Calu3 (cell line): ENCODE measurements around the gene HSD17B12. TPM values are rescaled to one million over a fixed set of nuclear protein-coding genes. Genes with fewer than 3 reads are reported as not detected.
A peak's percentile ranks its signal among the peaks of the same experiment; 100 is the strongest.

ENCODE experiments used
- BruUV-seq: library from RNA; stranded (reverse); fragments of 400-500 nt; replicated peaks from 2 replicates; lab custom pipeline; 2021; lab: Mats Ljungman, UMichigan
- CTCF ChIA-PET: fragments of 300-600 bp; sonication (Branson Sonifier 250); formaldehyde crosslinking; loops from one replicate; lab custom pipeline; 2022; ENCODE audit warnings: antibody characterized with exemption; lab: Charles Lee
- DNase-seq: peaks from one replicate; pipeline ENCODE4 v3.0.0; 2022
- H3K27ac Mint-ChIP-seq: one replicate; pipeline ENCODE4 v1.8.0; 2022; ENCODE audit warnings: mixed read lengths; ENCODE audit not compliant: unreplicated experiment
- H3K27me3 Mint-ChIP-seq: one replicate; pipeline ENCODE4 v1.8.0; 2022; ENCODE audit warnings: mixed read lengths; ENCODE audit not compliant: unreplicated experiment
- H3K36me3 Mint-ChIP-seq: one replicate; pipeline ENCODE4 v1.8.0; 2022; ENCODE audit warnings: mild to moderate bottlenecking, moderate library complexity, mixed read lengths; ENCODE audit not compliant: insufficient read depth, unreplicated experiment
- H3K4me1 Mint-ChIP-seq: one replicate; pipeline ENCODE4 v1.8.0; 2022; ENCODE audit warnings: mild to moderate bottlenecking, low read depth, mixed read lengths; ENCODE audit not compliant: unreplicated experiment
- H3K4me3 Mint-ChIP-seq: one replicate; pipeline ENCODE4 v1.8.0; 2022; ENCODE audit warnings: mild to moderate bottlenecking, low read depth, moderate library complexity, mixed read lengths; ENCODE audit not compliant: unreplicated experiment
- H3K9me3 Mint-ChIP-seq: one replicate; pipeline ENCODE4 v1.8.0; 2022; ENCODE audit warnings: low read depth, mixed read lengths; ENCODE audit not compliant: unreplicated experiment
- intact Hi-C: fragments of 100-400 bp; cut with micrococcal nuclease; formaldehyde crosslinking; loops from one replicate; pipeline ENCODE4 v1.10.0; 2022; ENCODE audit not compliant: unreplicated experiment
- total RNA-seq: library from RNA; stranded (reverse); gene quantifications from 2 replicates; pipeline ENCODE4 v1.2.3, GENCODE V29; 2022
- TF ChIP-seq, protein P1 (sequence below): fragments of 200-600 bp; IDR thresholded peaks from one replicate; pipeline ENCODE4 v1.8.0; 2022; ENCODE audit warnings: antibody characterized with exemption; ENCODE audit not compliant: unreplicated experiment

The HSD17B12 gene
- total RNA-seq, 1 experiment from 2014 or later: 114 TPM

DNA sequence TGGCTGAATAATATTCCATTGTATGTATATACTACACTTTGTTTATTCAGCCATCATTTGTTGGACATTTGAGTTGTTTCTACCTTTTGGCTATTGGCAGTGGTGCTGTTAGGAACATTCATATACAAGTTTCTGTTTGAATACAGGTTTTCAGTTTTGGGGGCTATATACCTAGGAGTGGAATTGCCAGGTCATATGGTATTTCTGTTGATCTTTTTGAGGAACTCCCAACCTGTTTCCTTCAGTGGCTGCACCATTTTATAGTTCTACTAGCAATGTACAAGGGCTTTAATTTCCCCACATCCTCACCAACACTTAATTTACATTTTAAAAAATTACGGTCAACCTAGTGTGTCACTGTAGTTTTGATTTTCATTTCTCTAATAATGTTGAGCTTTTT is 54.6 kb downstream of the HSD17B12 start:
- intact Hi-C loops: loop anchor here (5.0 kb wide), 1 partner anchor 93 kb away; no protein-coding TSS in a partner anchor
- no peak for DNase-seq
- Mint-ChIP-seq H3K27me3 (no peaks in the 10 kb centered on the region), H3K9me3 (no peaks in the 10 kb centered on the region), H3K4me1 (peaks cover 49% of the 10 kb centered on the region), H3K4me3 (no peak overlapping the region), H3K36me3 (peaks cover 13% of the 10 kb centered on the region), H3K27ac (no peak overlapping the region)
- TF ChIP-seq, protein P1, sequence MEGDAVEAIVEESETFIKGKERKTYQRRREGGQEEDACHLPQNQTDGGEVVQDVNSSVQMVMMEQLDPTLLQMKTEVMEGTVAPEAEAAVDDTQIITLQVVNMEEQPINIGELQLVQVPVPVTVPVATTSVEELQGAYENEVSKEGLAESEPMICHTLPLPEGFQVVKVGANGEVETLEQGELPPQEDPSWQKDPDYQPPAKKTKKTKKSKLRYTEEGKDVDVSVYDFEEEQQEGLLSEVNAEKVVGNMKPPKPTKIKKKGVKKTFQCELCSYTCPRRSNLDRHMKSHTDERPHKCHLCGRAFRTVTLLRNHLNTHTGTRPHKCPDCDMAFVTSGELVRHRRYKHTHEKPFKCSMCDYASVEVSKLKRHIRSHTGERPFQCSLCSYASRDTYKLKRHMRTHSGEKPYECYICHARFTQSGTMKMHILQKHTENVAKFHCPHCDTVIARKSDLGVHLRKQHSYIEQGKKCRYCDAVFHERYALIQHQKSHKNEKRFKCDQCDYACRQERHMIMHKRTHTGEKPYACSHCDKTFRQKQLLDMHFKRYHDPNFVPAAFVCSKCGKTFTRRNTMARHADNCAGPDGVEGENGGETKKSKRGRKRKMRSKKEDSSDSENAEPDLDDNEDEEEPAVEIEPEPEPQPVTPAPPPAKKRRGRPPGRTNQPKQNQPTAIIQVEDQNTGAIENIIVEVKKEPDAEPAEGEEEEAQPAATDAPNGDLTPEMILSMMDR: no peak
- CTCF ChIA-PET: no interaction called here
- no TSS peak for BruUV-seq

DNA sequence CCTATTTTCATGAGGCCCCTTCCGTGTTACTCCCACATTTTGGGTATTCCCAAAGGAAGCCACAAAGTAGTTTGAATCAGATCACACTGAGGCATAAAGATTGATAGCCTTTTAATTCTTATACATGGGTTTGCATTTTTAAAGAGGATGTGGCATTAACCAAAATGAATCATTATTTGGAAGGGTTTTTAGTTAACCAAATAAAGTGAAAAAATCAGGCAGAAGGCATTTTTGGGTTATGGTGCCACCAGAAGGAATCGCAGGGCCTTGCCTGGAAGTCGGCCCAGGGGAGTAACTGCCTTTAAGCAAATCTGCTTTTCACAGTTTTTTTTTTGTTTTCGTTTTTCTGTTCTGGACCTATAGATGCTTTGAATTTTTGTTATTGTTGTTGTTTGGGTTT is 55.4 kb downstream of the HSD17B12 start:
- peaks cover 13% of the 10 kb centered on the region for H3K36me3 Mint-ChIP-seq
- peaks cover 51% of the 10 kb centered on the region for H3K4me1 Mint-ChIP-seq
- peak overlapping the region; percentile 50 for H3K4me3 Mint-ChIP-seq
- H3K27me3 Mint-ChIP-seq: no peaks in the 10 kb centered on the region
- CTCF ChIA-PET: no interaction called here
- BruUV-seq: no TSS peak
- no peaks in the 10 kb centered on the region for H3K9me3 Mint-ChIP-seq
- intact Hi-C loops: loop anchor here (2.0 to 5.0 kb wide), 2 partner anchors 55 to 94 kb away; partner anchors contain the start of gene HSD17B12
- DNase-seq: no peak
- TF ChIP-seq, protein P1: no peak
- peak overlapping the region; percentile 89 for H3K27ac Mint-ChIP-seq

DNA sequence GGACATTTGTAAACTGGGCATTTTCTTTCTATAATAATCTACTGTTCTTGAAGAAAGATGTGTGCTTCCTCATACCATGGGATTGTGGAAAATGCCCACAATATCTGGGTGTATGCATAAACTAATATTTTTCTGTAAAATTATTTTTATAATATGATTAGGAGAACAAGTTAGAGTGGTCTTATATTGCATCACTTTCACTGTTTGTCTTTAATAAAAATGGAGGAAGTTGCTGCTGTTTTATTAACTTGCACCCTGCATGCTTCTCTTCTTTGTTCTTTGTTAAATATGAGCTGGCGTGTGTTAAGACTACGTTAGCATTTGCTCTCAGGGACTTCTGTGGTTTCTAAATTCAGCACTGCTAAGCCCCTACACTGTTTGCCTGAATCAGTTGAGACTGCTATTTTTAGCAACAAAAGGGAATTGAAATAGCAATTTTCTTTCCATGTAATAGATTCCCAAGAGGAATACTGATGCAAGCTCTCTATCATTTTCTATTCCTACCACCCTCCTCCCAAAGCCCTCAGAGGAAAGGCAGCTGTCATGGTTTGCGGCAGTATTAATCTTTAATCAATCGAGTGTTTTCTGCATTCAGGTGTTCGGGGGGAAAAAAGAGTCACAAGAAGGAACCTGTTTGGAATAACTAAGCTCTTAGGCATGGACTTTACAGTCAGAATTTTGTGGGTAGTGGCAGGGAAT is 56.1 kb downstream of the HSD17B12 start:
- H3K4me1 Mint-ChIP-seq: peaks cover 51% of the 10 kb centered on the region
- peak overlapping the region; percentile 50 for H3K4me3 Mint-ChIP-seq
- peaks cover 13% of the 10 kb centered on the region for H3K36me3 Mint-ChIP-seq
- CTCF ChIA-PET: no interaction called here
- no peaks in the 10 kb centered on the region for H3K27me3 Mint-ChIP-seq
- H3K9me3 Mint-ChIP-seq: no peaks in the 10 kb centered on the region
- DNase-seq: peak; percentile 8
- BruUV-seq: no TSS peak
- intact Hi-C loops: loop anchor here (2.0 to 5.0 kb wide), 2 partner anchors 56 to 94 kb away; partner anchors contain the start of gene HSD17B12
- TF ChIP-seq, protein P1: no peak
- peak overlapping the region; percentile 89 for H3K27ac Mint-ChIP-seq

DNA sequence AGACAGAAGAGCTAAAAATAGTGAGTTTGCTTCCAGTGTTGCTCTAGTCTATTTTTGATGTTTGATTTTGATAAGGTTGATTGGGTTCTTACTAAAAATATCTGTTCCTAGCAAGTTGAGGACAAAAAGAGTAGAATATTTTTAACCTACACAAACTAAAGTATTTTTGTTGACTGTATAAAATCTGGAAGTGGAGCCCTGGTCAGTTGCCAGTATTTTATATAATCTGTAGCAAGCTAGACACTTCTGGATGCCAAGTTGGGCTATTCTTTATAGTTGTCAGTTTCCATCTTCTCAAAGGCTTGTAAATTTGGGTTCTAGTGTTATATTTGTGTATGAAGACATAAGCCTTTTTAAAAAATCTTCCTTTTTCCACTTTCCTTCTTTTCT is 56.7 kb downstream of the HSD17B12 start:
- TF ChIP-seq, protein P1: no peak
- Mint-ChIP-seq H3K4me3 (peak overlapping the region; percentile 50), H3K27me3 (no peaks in the 10 kb centered on the region), H3K4me1 (peaks cover 51% of the 10 kb centered on the region), H3K27ac (peak overlapping the region; percentile 89), H3K36me3 (peaks cover 13% of the 10 kb centered on the region), H3K9me3 (no peaks in the 10 kb centered on the region)
- CTCF ChIA-PET: interaction anchor here (0.6 to 0.8 kb wide), 3 partner anchors 9 to 578 kb away, joined by 3 to 4 read pairs (median 3); no protein-coding TSS in a partner anchor
- no peak for DNase-seq
- BruUV-seq: no TSS peak
- intact Hi-C loops: loop anchor here (2.0 to 5.0 kb wide), 2 partner anchors 56 to 95 kb away; partner anchors contain the start of gene HSD17B12
